Calu3 (cell line): ENCODE data around the gene RAB20. TPM values are rescaled to one million over a fixed set of nuclear protein-coding genes. Genes with fewer than 3 reads are reported as not detected.

Experiments
- BruUV-seq: library from RNA; stranded (reverse); fragments of 400-500 nt; replicated peaks from 2 replicates; lab custom pipeline; 2021; lab: Mats Ljungman, UMichigan
- CTCF ChIA-PET: fragments of 300-600 bp; sonication (Branson Sonifier 250); formaldehyde crosslinking; loops from one replicate; lab custom pipeline; 2022; ENCODE audit warnings: antibody characterized with exemption; lab: Charles Lee
- DNase-seq: peaks from one replicate; pipeline ENCODE4 v3.0.0; 2022
- H3K27ac Mint-ChIP-seq: one replicate; pipeline ENCODE4 v1.8.0; 2022; ENCODE audit warnings: mixed read lengths; ENCODE audit not compliant: unreplicated experiment
- H3K27me3 Mint-ChIP-seq: one replicate; pipeline ENCODE4 v1.8.0; 2022; ENCODE audit warnings: mixed read lengths; ENCODE audit not compliant: unreplicated experiment
- H3K36me3 Mint-ChIP-seq: one replicate; pipeline ENCODE4 v1.8.0; 2022; ENCODE audit warnings: mild to moderate bottlenecking, moderate library complexity, mixed read lengths; ENCODE audit not compliant: insufficient read depth, unreplicated experiment
- H3K4me1 Mint-ChIP-seq: one replicate; pipeline ENCODE4 v1.8.0; 2022; ENCODE audit warnings: mild to moderate bottlenecking, low read depth, mixed read lengths; ENCODE audit not compliant: unreplicated experiment
- H3K4me3 Mint-ChIP-seq: one replicate; pipeline ENCODE4 v1.8.0; 2022; ENCODE audit warnings: mild to moderate bottlenecking, low read depth, moderate library complexity, mixed read lengths; ENCODE audit not compliant: unreplicated experiment
- H3K9me3 Mint-ChIP-seq: one replicate; pipeline ENCODE4 v1.8.0; 2022; ENCODE audit warnings: low read depth, mixed read lengths; ENCODE audit not compliant: unreplicated experiment
- intact Hi-C: fragments of 100-400 bp; cut with micrococcal nuclease; formaldehyde crosslinking; loops from one replicate; pipeline ENCODE4 v1.10.0; 2022; ENCODE audit not compliant: unreplicated experiment
- total RNA-seq: library from RNA; stranded (reverse); gene quantifications from 2 replicates; pipeline ENCODE4 v1.2.3, GENCODE V29; 2022
- TF ChIP-seq, protein P1 (sequence below): fragments of 200-600 bp; IDR thresholded peaks from one replicate; pipeline ENCODE4 v1.8.0; 2022; ENCODE audit warnings: antibody characterized with exemption; ENCODE audit not compliant: unreplicated experiment

RAB20 gene
- total RNA-seq, 1 experiment from 2014 or later, result 9.7 TPM

GRCh38 chr13:110506859-110507566 is 54.5 kb downstream of the RAB20 start:
- TF ChIP-seq, protein P1, sequence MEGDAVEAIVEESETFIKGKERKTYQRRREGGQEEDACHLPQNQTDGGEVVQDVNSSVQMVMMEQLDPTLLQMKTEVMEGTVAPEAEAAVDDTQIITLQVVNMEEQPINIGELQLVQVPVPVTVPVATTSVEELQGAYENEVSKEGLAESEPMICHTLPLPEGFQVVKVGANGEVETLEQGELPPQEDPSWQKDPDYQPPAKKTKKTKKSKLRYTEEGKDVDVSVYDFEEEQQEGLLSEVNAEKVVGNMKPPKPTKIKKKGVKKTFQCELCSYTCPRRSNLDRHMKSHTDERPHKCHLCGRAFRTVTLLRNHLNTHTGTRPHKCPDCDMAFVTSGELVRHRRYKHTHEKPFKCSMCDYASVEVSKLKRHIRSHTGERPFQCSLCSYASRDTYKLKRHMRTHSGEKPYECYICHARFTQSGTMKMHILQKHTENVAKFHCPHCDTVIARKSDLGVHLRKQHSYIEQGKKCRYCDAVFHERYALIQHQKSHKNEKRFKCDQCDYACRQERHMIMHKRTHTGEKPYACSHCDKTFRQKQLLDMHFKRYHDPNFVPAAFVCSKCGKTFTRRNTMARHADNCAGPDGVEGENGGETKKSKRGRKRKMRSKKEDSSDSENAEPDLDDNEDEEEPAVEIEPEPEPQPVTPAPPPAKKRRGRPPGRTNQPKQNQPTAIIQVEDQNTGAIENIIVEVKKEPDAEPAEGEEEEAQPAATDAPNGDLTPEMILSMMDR, result no peak
- Mint-ChIP-seq H3K9me3 (no peaks in the 10 kb centered on the region), H3K4me3 (peak overlapping the region; percentile 50), H3K36me3 (no peaks in the 10 kb centered on the region), H3K27me3 (no peaks in the 10 kb centered on the region), H3K27ac (peak overlapping the region; percentile 27), H3K4me1 (no peaks in the 10 kb centered on the region)
- DNase-seq, result peak; percentile 54
- CTCF ChIA-PET, result interaction anchor here (1.0 to 1.7 kb wide), 3 partner anchors 21 to 54 kb away, joined by 3 to 7 read pairs (median 3); partner anchors contain the start of gene RAB20
- intact Hi-C loops, result loop anchor here (10.0 kb wide), 1 partner anchor 48 kb away; no protein-coding TSS in a partner anchor
- BruUV-seq, result no TSS peak

GRCh38 chr13:110506396-110506795 is 55.1 kb downstream of the RAB20 start:
- no peaks in the 10 kb centered on the region for H3K36me3 Mint-ChIP-seq
- H3K4me3 Mint-ChIP-seq, result no peak overlapping the region
- DNase-seq, result no peak
- no peaks in the 10 kb centered on the region for H3K4me1 Mint-ChIP-seq
- CTCF ChIA-PET, result no interaction called here
- no peak overlapping the region for H3K27ac Mint-ChIP-seq
- no peaks in the 10 kb centered on the region for H3K9me3 Mint-ChIP-seq
- no TSS peak for BruUV-seq
- TF ChIP-seq, protein P1, result no peak
- intact Hi-C loops, result loop anchor here (10.0 kb wide), 1 partner anchor 48 kb away; no protein-coding TSS in a partner anchor
- H3K27me3 Mint-ChIP-seq, result no peaks in the 10 kb centered on the region

DNA sequence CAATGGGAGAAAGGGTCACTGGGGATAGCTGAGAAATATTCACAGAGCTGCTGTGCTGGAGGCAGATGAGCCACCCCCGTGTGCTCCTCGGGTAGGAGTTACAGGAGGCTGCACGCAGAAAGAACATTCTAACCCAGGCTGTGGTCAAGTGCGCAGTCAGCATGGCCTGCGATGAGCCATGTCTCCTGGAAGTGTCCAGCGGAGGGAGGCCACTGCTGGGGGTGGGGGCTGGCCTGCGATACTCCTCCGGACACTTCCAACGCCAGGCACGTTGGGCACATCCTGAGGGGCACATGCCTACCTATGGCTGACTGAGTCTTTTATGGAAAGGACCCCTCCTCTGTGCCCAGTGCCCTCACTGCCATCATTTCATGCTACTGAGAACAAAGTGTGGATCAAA is 55.9 kb downstream of the RAB20 start:
- H3K4me3 Mint-ChIP-seq, result no peak overlapping the region
- DNase-seq, result no peak
- H3K4me1 Mint-ChIP-seq, result no peaks in the 10 kb centered on the region
- no peaks in the 10 kb centered on the region for H3K36me3 Mint-ChIP-seq
- TF ChIP-seq, protein P1, result no peak
- CTCF ChIA-PET, result no interaction called here
- H3K27me3 Mint-ChIP-seq, result no peaks in the 10 kb centered on the region
- no TSS peak for BruUV-seq
- no peak overlapping the region for H3K27ac Mint-ChIP-seq
- intact Hi-C loops, result loop anchor here (10.0 kb wide), 1 partner anchor 49 kb away; no protein-coding TSS in a partner anchor
- no peaks in the 10 kb centered on the region for H3K9me3 Mint-ChIP-seq

GRCh38 chr13:110503979-110504499 is 57.5 kb downstream of the RAB20 start:
- no peaks in the 10 kb centered on the region for H3K9me3 Mint-ChIP-seq
- no peaks in the 10 kb centered on the region for H3K36me3 Mint-ChIP-seq
- TF ChIP-seq, protein P1, result no peak
- H3K4me3 Mint-ChIP-seq, result no peak overlapping the region
- intact Hi-C loops, result loop anchor here (10.0 kb wide), 1 partner anchor 51 kb away; no protein-coding TSS in a partner anchor
- H3K4me1 Mint-ChIP-seq, result no peaks in the 10 kb centered on the region
- no peak overlapping the region for H3K27ac Mint-ChIP-seq
- no TSS peak for BruUV-seq
- no peak for DNase-seq
- H3K27me3 Mint-ChIP-seq, result no peaks in the 10 kb centered on the region
- CTCF ChIA-PET, result interaction anchor here (0.8 kb wide), 1 partner anchor 17 kb away, joined by 3 read pairs; no protein-coding TSS in a partner anchor
